Naive B cell (primary cell): ENCODE results near the gene ARRDC1. TPM values are rescaled to one million over a fixed set of nuclear protein-coding genes. Genes with fewer than 3 reads are reported as not detected.

ENCODE experiments used
- ATAC-seq, 2 donors: fragments of 150-1000 bp; cut with Tn5 transposase; 2 replicates each; pipeline ENCODE4 v1.10.0; 2021; ENCODE audit warnings: low read depth in 2 of 2, mild to moderate bottlenecking in 2 of 2, moderate library complexity in 2 of 2
- DNase-seq: peaks from one replicate; pipeline ENCODE4 v3.0.0; 2022
- H3K27ac Mint-ChIP-seq, 6 donors: one replicate each; pipeline ENCODE4 v1.8.0; 2020 to 2022; ENCODE audit warnings: mild to moderate bottlenecking in 6 of 6, mixed read lengths in 6 of 6, moderate library complexity in 5 of 6, inconsistent platforms in 2 of 6
- H3K27me3 Mint-ChIP-seq, 3 donors: one replicate each; pipeline ENCODE4 v1.8.0; 2021 to 2022; ENCODE audit warnings: mixed read lengths in 3 of 3, mild to moderate bottlenecking in 1 of 3
- H3K36me3 Mint-ChIP-seq, 2 donors: one replicate each; pipeline ENCODE4 v1.8.0; 2020 to 2022; ENCODE audit warnings: mixed read lengths in 2 of 2, inconsistent platforms in 1 of 2, mild to moderate bottlenecking in 1 of 2
- H3K4me1 Mint-ChIP-seq, 3 donors: one replicate each; pipeline ENCODE4 v1.8.0; 2020 to 2022; ENCODE audit warnings: mixed read lengths in 3 of 3, inconsistent platforms in 1 of 3, mild to moderate bottlenecking in 1 of 3, moderate library complexity in 1 of 3
- H3K4me3 Mint-ChIP-seq, 8 donors: one replicate each; pipeline ENCODE4 v1.8.0; 2020 to 2022; ENCODE audit warnings: mild to moderate bottlenecking in 8 of 8, mixed read lengths in 8 of 8, moderate library complexity in 8 of 8, inconsistent platforms in 2 of 8
- H3K9me3 Mint-ChIP-seq, 7 donors: one replicate each; pipeline ENCODE4 v1.8.0; 2020 to 2022; ENCODE audit warnings: mixed read lengths in 7 of 7, mild to moderate bottlenecking in 5 of 7, inconsistent platforms in 2 of 7, moderate library complexity in 1 of 7
- polyA plus RNA-seq, 6 donors: library from polyadenylated mRNA; unstranded; fragments of 300-500 nt; fragmentation: Illumina TruSeq; gene quantifications; one replicate each; pipeline ENCODE4 v1.2.3, GENCODE V29; 2021; ENCODE audit warnings: low read depth in 6 of 6

ARRDC1 gene
- polyA plus RNA-seq, 6 donors from 2014 or later: 30.3 to 65.5 (median 40.0) TPM

DNA sequence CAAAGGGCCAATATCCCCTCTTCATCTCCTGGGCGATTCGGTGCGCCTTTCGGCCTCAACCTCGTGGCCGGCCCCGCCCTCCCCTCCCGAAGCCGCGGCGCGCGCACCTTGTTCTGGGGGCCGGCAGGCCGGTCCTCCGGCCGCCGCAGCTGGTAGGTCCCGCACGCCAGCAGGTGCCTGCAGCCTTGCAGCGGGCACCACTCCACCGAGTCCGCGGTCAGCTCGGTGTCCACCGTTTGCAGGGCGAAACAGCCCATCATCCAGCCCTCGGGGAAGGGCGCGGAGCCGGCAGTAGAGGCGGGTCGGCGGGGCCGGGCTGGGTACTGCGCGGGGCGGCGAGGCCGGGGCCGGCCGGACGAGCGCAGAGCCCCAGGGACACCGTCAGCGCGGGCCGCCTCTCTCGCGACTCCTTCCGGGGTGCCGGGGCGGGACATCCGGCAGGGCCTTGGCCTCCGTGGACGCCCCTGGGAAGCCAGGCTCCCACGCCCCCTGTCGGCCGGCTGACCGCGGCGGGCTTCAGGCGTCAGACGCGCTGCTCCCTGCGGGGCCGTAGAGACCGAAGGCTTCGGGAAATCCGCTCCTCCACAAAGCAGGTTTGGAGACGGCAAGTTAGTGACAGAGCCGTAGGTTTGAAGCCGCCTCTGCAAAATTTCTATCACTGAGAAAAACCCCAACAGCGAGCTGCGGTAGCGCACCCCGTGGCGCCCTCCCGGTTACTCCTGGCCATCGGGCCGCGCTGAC is 26.8 kb upstream of the ARRDC1 start, which contains the start of gene DPH7:
TSS of gene DPH7 (minus strand) at position 408 of the 741 bp plus-strand sequence. CDS start at position 260, 148 bp downstream.
- peak within 1 kb of the TSS; percentile 76 to 93 (median 84) for H3K4me3 Mint-ChIP-seq
- ATAC-seq (peak; percentile 98 to 99), DNase-seq (peak; percentile 94)
- H3K9me3 Mint-ChIP-seq: no peaks in the 10 kb centered on the region
- peaks cover 8 to 12% of the 10 kb centered on the region in 2 donors for H3K36me3 Mint-ChIP-seq
- peaks cover 21 to 40% (median 34%) of the 10 kb centered on the region in 3 donors for H3K4me1 Mint-ChIP-seq
- peak within 1 kb of the TSS in 4 of 6 donors; percentile 34 to 85 (median 63) for H3K27ac Mint-ChIP-seq
- H3K27me3 Mint-ChIP-seq: no peaks in the 10 kb centered on the region

DNA sequence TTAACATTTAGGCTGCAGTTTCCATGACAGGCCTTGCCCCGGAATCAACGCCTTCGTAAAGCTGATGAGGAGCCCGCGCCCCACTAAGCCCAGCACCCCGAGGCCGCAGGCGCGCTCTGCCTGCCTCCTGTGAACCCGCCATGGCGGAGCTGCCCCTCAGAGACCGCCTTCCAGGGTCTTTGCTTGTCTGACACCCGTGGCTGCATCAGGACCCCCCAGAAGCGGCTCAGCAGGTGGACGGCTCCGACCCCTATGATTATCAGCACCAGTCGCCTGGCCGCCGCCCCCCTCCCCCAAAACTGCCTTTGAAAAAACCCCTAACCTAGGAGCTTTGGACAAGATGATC is 26.3 kb upstream of the ARRDC1 start:
- H3K4me3 Mint-ChIP-seq: peak overlapping the region; percentile 72 to 90 (median 84)
- peaks cover 21 to 40% (median 34%) of the 10 kb centered on the region in 3 donors for H3K4me1 Mint-ChIP-seq
- no peak for ATAC-seq
- no peaks in the 10 kb centered on the region for H3K27me3 Mint-ChIP-seq
- H3K27ac Mint-ChIP-seq: peak overlapping the region in 3 of 6 donors; percentile 34 to 85 (median 79)
- H3K9me3 Mint-ChIP-seq: no peaks in the 10 kb centered on the region
- peaks cover 8 to 12% of the 10 kb centered on the region in 2 donors for H3K36me3 Mint-ChIP-seq
- DNase-seq: no peak

DNA sequence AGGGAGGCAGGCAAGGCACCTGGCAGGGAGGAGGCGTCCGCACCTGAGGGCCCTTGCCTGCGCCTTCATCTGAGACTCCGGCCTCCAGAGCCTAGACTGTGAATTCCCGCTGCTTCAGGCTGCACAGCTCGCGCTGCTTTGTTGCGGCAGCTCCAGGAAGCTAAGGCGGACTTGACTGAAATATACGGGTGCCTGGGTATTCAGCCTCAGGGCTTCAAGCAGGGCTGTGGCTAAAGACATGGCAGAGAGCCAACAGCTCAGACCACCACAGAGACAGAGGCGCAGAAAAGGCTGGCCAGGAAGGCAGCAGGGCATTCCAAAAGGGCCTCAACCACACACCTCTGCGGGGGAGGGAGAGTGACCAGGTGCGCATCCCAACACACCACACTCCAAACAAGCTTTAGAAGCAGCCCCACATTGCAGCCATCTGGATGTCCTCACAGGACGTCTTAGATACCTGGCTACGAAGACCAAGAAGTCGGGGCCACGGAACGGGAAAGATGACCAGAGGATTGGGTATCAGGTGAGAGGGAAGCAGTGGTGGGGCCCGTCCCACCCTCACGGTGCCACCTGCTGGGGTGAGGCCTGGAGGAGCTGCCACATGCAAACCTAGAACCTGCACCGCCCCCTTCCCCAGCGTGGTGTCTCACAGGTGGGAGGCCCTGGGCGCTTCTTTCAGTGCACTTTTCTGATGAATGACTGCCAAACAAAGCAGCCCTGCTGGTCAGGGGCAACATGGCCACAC is 25.1 kb upstream of the ARRDC1 start:
- Mint-ChIP-seq H3K27me3 (no peaks in the 10 kb centered on the region), H3K4me1 (peaks cover 16 to 33% (median 32%) of the 10 kb centered on the region in 3 donors), H3K36me3 (peaks cover 4 to 7% of the 10 kb centered on the region in 2 donors), H3K27ac (no peak overlapping the region), H3K4me3 (peak overlapping the region in 2 of 8 donors; percentile 50 to 85), H3K9me3 (no peaks in the 10 kb centered on the region)
- no peak for DNase-seq
- no peak for ATAC-seq

DNA sequence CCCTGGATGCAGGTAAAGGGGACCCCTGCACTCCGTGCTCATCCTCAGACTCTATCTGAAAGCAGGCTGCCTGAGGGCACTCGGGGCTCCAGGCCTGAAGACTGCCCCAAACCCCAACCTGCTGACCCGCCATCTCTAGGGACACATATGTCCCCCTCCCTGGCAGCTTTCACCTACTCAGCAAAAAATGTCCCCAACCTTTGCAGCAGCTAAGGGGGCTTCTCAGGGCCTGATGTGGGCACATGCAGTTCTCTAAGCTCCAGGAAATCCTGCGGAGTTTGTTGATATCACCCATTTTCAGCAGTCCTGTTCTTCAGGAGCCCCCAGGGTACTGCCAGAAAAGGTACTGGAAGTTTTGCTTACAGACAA is 24.5 kb upstream of the ARRDC1 start:
- peaks cover 0 to 2% of the 10 kb centered on the region in 2 donors for H3K36me3 Mint-ChIP-seq
- H3K4me3 Mint-ChIP-seq: peak overlapping the region in 1 of 8 donors; percentile 50
- ATAC-seq (no peak), DNase-seq (no peak)
- no peaks in the 10 kb centered on the region for H3K9me3 Mint-ChIP-seq
- no peak overlapping the region for H3K27ac Mint-ChIP-seq
- no peaks in the 10 kb centered on the region for H3K27me3 Mint-ChIP-seq
- peaks cover 12 to 28% (median 26%) of the 10 kb centered on the region in 3 donors for H3K4me1 Mint-ChIP-seq

DNA sequence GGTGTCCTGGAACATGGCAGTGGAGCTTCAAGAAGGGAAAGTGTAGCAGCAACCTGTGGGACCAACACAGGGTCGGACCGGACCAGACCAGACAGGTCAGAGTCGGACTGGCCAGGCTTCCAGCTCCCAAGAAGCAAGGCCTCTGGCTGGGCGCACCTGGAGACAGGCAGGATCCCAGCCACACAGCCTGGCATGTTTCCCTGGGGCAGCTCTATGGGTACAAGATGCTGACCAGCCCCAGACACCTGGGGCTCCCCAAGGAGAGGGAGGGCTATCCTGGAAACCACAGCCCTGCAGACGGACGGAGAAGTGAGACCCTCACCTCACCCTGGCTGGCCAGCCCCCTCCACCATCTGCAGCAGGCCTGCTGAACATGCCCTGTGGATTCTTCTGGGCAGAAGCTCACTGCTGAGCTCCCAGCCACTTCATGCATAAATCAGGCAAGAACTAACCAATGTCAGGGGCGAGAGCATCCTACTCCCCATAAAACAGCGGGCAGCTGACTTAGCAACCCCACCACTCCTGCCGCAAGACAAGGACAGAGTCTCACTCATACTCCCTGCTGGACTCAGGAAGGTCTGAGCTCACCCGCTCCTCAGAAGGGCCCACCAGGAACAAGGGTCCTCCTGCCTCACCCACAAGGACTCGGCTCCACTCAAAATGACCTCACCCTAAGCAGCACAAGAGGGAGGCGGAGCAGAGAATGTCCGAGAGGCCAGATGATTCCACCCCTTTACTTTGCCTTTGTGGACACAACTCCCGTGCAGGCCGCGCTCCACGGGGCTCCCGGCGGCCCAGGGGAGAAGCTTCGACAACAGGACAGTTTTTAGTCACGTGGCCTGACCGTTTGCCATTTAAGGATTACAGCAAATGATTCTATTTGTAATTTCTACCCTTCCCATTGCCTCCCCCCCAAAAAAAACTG is 23.9 kb upstream of the ARRDC1 start:
- Mint-ChIP-seq H3K4me1 (peaks cover 10 to 21% (median 19%) of the 10 kb centered on the region in 3 donors), H3K4me3 (peak overlapping the region in 2 of 8 donors; percentile 2 to 21), H3K36me3 (peaks cover 0 to 8% of the 10 kb centered on the region in 2 donors), H3K9me3 (no peaks in the 10 kb centered on the region), H3K27ac (no peak overlapping the region), H3K27me3 (no peaks in the 10 kb centered on the region)
- ATAC-seq (no peak), DNase-seq (no peak)

DNA sequence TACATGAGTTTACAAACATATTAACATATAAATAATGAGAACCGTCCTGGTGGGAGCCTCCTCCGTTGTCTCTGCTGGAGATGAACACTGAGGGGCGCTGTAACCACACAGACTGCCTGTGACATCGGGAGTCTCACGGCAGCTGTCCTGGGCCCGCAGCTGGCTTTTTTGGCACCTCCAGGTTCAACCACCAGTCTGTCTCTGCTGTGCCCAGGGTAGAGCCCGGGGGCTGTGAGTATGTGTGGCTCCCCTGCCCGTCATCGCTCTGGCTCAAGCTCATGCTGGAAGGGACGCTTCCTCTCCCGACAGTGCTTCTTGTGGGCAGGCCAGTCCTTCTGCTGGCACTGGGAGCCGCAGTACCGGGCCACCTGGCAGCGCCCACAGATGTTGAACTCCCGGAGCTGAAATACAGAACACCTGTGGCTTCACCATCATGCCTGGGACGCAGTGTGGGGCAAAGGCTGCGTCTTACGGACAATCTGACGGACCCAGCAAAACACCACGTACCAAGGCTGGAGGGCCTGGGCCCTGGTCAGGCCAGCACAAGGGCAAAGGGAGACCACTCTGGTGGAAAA is 23.1 kb upstream of the ARRDC1 start:
- no peak overlapping the region for H3K27ac Mint-ChIP-seq
- peaks cover 0 to 8% of the 10 kb centered on the region in 2 donors for H3K36me3 Mint-ChIP-seq
- H3K4me3 Mint-ChIP-seq: peak overlapping the region in 2 of 8 donors; percentile 21 to 41
- H3K9me3 Mint-ChIP-seq: no peaks in the 10 kb centered on the region
- H3K4me1 Mint-ChIP-seq: peaks cover 7 to 15% (median 12%) of the 10 kb centered on the region in 3 donors
- DNase-seq (no peak), ATAC-seq (no peak)
- no peaks in the 10 kb centered on the region for H3K27me3 Mint-ChIP-seq

DNA sequence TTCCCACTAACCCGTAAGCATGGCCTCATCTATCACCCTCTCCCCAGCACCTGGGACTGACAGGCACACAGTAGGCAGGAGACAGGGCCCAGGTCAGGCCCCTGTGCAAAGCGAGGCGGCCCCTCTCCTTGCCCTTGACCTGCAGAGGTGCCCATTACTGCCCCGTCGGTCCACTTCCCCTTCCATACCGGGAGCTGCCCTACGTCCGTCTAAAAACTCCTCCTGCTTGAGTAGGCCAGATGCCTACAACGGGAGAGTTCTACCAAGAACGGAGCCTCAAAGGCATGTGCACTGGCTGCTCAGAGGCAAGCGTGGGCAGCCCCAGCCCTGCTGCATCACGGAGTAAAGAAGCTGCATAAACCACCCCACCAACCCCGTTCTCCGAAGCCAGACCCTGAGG is 22.1 kb upstream of the ARRDC1 start:
- H3K36me3 Mint-ChIP-seq: peaks cover 6 to 8% of the 10 kb centered on the region in 2 donors
- H3K4me1 Mint-ChIP-seq: peaks cover 8 to 14% (median 10%) of the 10 kb centered on the region in 3 donors
- no peak for ATAC-seq
- H3K9me3 Mint-ChIP-seq: no peaks in the 10 kb centered on the region
- no peaks in the 10 kb centered on the region for H3K27me3 Mint-ChIP-seq
- H3K27ac Mint-ChIP-seq: no peak overlapping the region
- DNase-seq: no peak
- peak overlapping the region in 1 of 8 donors; percentile 61 for H3K4me3 Mint-ChIP-seq

DNA sequence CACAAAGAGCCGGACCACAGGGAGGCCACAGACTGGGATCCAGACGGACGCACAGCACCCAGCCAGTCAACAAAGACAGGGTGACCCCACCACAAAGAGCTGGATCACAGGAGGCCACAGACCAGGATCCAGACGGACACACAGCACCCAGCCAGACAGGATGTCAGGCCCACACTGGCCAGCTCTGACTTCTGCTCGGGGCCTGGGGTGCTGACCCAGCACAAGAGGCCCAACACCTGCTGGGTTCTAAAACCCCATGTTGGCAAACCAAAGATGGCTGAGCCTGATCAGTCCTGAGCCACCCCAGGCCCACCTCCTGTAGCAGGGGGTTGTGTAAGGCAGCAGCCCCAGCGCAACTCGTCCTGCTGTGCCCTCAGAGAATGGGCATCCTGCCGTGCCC is 21.5 kb upstream of the ARRDC1 start:
- Mint-ChIP-seq H3K9me3 (no peaks in the 10 kb centered on the region), H3K27ac (peak overlapping the region in 1 of 6 donors; percentile 20), H3K4me3 (peak overlapping the region in 1 of 8 donors; percentile 61), H3K4me1 (peaks cover 8 to 19% (median 8%) of the 10 kb centered on the region in 3 donors), H3K27me3 (no peaks in the 10 kb centered on the region), H3K36me3 (peaks cover 6 to 8% of the 10 kb centered on the region in 2 donors)
- ATAC-seq: no peak
- DNase-seq: no peak

DNA sequence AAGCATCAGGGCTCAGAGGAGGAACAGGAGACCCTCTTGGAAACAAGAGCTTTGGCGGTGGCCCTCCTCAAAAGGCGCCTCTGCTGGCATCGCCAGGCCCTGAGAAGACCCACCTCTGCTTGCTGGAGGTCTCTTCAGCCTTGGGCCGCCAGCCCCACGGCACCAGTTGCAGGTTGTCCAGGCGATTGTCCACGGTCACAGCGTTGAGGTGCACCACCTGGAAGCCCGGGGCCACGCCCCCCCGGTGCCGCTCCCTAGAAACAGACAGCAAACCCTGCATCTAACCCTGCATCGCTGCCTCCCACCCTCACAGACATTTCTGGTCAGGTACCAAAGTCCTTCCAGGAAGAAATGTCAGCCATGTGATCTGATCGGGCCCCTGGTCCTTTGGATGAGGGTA is 18.6 kb upstream of the ARRDC1 start:
- Mint-ChIP-seq H3K27me3 (no peaks in the 10 kb centered on the region), H3K27ac (no peak overlapping the region), H3K9me3 (no peaks in the 10 kb centered on the region), H3K36me3 (peaks cover 6 to 8% of the 10 kb centered on the region in 2 donors), H3K4me1 (peaks cover 12 to 27% (median 14%) of the 10 kb centered on the region in 3 donors), H3K4me3 (peak overlapping the region in 2 of 8 donors; percentile 63 to 88)
- no peak for ATAC-seq
- no peak for DNase-seq

DNA sequence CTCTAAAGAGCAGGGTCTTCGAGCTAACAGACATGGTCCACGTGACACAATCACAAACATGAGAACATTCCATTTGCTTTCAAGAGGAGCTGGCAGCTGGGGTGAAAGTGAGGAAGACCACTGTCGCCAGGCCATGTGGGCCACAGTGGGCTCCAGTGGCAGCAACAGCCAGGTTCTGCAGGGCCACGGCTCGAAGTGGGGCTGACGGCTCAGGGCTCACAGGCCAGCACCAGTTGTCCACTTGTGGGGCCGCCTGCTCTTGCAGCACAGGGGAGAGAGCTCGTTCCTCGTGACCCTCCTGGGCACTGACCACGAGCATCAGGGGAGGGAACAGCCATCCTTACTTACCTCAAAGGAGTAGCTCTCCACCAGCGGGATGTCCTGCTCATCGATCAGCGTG is 17.2 kb upstream of the ARRDC1 start:
- H3K27me3 Mint-ChIP-seq: no peaks in the 10 kb centered on the region
- peaks cover 6 to 8% of the 10 kb centered on the region in 2 donors for H3K36me3 Mint-ChIP-seq
- peak overlapping the region in 5 of 8 donors; percentile 39 to 88 (median 61) for H3K4me3 Mint-ChIP-seq
- H3K9me3 Mint-ChIP-seq: no peaks in the 10 kb centered on the region
- H3K27ac Mint-ChIP-seq: no peak overlapping the region
- peaks cover 12 to 27% (median 14%) of the 10 kb centered on the region in 3 donors for H3K4me1 Mint-ChIP-seq
- DNase-seq (no peak), ATAC-seq (no peak)

DNA sequence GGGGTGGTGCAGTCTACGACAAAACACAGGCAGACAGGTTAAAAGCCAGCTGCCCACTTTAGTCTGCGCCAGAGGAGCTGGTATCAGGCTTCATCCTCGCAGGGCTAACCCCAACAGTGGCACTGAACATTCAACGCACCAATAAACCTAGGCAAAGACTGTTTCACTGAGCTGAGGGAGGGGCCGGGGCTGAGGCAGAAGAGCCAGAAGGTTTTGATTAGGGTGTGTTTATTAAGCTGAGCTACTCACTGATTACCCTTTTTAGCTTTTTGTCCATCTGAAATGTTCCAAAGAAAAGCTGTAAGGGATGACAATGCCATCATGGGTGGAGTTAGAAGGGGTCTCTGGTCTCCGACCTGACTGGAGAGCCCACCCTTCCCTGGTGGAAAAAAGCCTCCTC is 16.6 kb upstream of the ARRDC1 start:
- Mint-ChIP-seq H3K36me3 (peaks cover 6 to 8% of the 10 kb centered on the region in 2 donors), H3K9me3 (no peaks in the 10 kb centered on the region), H3K27ac (peak overlapping the region in 1 of 6 donors; percentile 47), H3K27me3 (no peaks in the 10 kb centered on the region), H3K4me1 (peaks cover 12 to 27% (median 14%) of the 10 kb centered on the region in 3 donors), H3K4me3 (peak overlapping the region; percentile 61 to 92 (median 85))
- no peak for ATAC-seq
- no peak for DNase-seq

DNA sequence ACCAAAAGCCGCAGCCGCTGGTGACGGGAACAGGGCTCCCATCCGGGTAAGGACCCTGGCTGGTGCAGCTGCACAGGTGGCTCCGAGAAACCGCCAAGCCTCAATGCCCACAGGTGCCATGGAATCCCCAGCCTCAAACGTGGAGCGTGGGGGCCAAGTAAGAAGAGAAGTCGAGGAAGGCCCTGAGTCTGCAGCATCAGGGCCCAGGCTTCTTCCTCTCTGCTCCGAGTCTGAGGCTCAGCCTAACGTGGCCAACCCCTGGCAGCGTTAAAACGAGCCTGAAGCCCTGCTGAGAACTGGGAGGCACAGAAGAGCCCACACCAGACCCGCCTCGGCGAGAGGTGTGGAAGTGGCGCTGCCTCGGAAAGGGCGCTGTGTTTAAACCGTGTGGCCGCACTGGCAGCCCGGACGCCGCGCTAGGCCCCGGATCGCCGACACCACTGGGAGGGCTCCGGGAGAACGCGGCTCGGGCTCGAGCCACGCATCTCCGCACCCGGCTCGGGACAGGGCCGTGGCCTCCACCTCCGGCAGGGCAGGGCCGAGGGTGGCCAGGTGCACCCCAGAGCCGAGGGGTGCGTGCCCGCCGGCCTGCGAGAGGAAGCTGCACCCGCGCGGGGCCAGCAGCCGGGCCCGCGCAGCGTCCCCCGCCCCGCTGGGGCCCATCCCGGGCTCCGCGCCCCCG is 15.9 kb upstream of the ARRDC1 start:
- Mint-ChIP-seq H3K4me1 (peaks cover 12 to 27% (median 14%) of the 10 kb centered on the region in 3 donors), H3K27me3 (no peaks in the 10 kb centered on the region), H3K4me3 (peak overlapping the region; percentile 75 to 92 (median 88)), H3K9me3 (no peaks in the 10 kb centered on the region), H3K27ac (peak overlapping the region in 2 of 6 donors; percentile 57 to 82), H3K36me3 (peaks cover 6 to 8% of the 10 kb centered on the region in 2 donors)
- DNase-seq (no peak), ATAC-seq (no peak)
